ENCODE results near the gene KCP.

Gene KCP

DNA sequence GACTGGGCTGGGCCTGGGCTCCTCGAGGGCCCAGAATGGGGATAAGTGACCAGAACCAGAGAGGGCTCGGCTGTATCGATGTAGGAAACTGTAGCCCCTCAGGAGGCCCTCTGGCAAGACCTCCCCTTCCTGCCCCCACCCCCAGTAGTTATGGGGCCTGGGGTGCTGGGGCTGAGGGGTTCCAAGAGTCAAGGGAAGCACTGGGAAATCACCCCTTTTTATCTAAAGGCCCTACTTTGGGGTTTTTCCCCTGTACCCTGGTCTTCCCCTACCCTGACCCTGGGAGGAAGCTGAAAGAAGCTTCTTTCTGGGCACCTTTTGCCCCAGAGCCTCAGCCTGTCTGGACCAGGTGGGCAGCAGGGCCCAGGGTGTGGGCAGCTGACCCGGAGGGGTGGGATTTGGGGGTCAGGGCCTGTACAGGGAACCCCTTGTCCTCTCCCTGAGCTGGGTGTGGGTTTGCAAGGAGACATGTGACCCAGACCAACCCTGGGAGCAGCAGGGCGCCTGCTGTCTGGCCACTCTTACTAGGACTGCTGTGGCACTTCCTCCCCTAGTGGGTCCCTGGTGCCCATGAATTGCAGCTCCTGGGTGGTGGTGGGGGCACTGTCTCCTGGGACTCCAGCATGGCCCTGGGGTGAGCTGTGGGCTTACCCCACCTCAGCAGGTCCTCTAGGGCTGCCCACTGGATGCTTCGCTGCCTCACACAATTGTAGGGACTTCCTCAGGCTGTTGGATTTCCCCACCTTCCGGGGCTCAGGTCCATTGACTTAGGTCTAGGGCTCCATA, 28.8 kb upstream of the KCP start:
- in situ Hi-C loops (cut with MboI; ENCODE audit: low sequenced_read_pairs): no loop called here

DNA sequence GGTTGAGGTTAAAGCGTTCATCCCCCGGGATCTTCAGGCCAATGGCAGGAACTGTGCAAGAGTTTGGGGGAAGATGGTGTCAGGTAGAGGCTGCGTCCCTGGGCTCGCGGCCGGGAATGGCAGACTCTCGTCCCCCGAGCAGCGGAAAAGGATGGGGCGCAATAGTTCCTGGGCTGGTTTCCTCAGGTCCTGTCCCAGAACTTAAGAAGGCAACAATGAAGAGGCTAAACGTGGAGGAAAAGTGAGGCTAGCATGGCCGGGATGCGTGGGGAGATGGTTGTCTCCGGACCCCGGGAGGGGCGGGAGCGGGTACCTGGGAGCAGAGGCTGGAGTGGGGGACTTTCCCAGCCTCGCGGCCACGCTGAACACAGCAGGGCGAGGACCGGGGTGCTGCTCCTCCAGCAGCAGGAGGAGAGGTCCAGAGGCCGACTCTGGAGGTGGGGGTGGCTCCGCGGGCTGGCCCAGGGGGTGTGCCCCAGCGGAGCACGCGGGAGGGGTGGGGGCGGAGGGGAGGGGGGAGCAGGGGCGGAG, 28.1 kb upstream of the KCP start:
- in situ Hi-C loops (cut with MboI; ENCODE audit: low sequenced_read_pairs): no loop called here

DNA sequence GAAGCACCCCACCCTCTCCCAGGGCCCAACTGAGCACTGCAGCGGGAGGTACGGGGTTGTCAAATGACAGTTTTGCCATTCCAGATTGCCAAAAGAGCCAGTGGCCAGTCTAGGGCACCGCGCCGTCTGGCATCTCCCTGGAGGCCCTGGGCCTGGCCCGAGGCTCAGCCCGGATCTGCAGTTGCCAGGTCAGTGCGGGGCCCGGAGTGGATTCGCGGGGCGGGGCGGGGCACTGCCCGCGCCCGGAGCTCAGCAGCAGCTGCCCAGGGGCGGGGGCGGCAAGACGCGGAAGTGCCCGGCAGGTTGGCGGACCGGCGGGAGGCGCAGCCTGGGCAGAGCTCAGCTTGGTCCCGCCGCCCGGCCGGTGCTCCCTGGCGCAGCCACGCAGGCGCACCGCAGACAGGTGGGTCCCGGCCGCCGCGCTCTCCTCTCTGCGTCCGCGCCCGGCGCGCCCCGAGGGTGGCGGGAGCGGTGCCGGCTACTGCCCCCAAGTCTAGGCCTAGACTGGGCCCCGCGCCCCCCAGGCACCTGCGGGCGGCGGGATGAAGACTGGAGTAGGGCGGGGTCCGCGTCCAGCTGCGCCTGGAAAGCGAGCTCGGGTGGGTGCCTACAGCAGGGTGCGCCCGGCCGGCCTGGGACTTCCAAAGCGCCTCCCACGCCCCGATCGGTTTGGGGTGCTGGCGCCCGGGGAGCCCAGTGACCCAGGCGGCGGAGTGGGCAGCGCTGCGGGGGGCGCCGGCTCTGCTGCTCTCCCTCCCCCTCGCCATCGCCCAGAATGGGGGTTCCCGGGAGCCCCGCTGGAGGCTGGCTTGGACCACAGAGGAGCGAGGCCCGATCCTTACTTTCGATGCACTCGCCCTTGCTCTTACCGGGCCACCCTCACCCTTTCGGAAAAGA, 27.4 kb upstream of the KCP start, which contains the start of gene IRF5:
TSS of gene IRF5 (plus strand) at position 281 of the 897 bp plus-strand sequence. CDS start 4,155 bp downstream, outside the sequence.
- in situ Hi-C loops (cut with MboI; ENCODE audit: low sequenced_read_pairs): no loop called here

DNA sequence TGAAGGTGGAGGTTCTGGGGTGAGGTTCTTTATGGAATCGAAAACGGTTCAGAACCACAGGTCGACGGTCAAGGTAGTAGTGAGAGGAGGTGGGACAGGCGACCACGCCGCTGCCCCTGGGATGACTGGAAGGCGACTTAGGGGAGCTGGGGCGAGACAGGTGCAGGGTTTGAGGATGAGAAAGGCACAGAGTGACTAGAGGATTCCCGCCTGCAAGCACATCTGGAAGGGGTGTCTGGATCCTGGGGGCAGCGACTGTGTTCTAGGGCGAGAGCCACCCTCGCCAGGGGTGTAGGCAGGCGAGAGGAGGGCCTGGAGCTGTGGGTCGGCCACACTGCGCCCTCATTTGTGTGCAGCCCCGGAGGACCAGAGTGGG, 26.8 kb upstream of the KCP start:
- in situ Hi-C loops (cut with MboI; ENCODE audit: low sequenced_read_pairs): no loop called here

DNA sequence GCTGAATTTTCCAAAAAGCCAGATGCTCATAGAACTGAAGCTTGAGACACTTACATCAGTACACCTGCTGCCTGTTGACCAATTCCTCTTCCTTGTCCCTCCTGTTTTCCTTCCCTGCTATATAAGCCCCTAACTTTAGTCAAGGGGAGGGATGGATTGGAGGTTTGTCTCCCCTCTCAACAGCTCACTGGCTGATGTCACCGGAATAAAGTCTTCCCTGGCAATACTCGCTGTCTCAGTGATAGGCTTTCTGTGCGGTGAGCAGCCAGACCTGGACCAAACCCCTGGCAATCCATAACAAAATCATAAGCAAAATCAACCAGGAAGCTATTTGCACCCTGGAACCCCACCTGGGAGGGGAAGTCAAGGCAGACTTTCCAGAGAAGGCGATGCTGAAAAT, 26.3 kb upstream of the KCP start:
- in situ Hi-C loops (cut with MboI; ENCODE audit: low sequenced_read_pairs): no loop called here

DNA sequence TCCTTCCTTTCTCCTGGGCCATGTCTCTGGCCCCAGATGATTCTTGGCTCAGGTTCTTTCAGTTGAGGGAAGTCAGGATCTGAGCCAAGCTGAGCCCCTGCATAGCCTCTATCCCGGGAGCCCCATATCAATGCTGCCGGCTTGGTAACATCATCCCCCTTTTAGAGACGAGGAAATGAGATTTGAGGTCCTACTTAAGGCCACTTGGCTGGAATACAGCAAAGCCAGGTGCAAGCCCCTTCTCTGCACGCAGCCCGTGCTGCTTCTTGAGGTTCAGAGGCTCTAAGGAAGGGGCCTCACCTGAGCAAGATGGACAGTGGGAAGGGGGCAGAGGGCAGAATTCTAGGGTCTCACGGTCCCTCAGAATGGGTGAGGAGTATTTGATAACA, 24.8 kb upstream of the KCP start:
- in situ Hi-C loops (cut with MboI; ENCODE audit: low sequenced_read_pairs): no loop called here

DNA sequence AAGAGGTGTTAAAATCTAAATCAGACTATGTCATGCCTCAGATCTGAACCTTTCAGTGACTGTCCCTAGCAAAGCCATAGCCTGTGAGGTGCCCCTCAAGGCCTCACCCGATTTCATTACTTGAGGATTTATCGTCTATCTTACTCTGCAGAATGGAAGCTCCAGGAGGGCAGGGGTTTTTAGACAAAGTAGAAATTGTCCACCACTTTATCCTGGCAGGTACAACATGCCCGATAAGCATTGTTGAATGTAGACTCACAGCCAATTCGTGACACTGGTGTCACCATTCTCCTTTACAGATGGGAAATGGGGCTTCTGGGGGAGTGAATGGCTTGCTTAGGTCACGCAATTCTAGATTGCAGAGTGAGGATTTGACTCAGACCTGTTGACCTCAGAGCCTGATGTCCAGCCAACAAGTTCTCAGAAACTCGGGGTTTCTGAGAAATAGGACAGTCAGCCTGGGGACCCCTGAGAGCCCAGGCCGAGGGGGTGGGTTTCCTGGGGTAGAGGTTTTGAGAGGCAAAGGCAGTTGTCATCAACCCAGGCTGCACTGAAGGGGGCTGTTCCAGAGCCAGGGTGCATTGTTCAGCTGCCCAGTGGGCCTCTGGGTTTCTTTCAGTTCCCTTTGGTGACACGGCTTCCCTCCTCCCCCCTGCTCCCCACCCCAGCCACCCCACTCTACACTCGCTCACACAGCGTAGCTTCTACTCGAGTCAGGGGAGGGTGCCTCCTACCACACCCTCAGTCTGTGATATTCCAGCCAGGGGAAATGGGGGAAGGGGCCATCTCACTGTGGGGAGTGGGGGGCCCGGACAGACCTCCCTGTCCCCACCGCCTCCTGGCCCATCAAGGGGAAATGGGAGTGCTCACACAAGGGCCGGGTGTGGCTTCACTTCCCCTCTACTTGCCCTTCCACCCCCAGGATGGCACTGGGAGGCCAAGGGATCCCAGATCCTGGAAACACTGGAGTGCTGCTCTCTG, 24.1 kb upstream of the KCP start:
- in situ Hi-C loops (cut with MboI; ENCODE audit: low sequenced_read_pairs): no loop called here

DNA sequence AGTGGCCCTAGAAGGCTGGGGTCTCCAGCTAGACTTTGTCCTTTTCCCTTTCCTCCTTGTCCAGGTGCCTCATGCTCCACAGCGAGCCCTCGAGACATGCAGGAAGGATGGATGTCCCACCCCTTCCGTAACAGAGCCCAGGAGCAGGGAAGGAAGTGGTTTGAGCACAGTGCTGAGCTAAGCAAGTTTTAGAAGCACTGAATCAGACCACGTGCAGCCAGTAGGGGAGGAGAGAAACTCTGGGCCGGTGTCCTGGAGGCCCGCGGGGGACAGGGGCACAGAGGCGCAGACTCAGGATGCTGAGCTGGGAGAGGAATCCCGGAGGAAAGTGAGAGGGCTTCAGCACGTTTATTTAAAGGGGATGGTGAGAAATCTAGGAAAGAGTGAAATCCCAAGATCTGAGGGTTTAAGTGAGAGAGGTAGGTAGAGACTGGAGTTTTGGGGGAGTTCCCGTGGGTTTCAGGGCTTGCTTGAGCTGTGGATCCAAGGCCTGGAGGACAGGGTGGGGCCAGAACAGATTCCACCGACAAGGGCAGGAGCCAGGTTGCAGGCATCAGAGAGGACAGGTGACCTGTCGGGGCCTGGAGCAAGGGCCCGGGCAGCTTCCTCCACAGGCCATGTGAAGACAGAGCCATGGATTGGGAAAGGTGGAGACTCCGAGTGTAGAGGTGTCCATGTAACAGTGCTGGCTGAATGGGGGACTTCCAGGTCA, 22.8 kb upstream of the KCP start:
- in situ Hi-C loops (cut with MboI; ENCODE audit: low sequenced_read_pairs): no loop called here

DNA sequence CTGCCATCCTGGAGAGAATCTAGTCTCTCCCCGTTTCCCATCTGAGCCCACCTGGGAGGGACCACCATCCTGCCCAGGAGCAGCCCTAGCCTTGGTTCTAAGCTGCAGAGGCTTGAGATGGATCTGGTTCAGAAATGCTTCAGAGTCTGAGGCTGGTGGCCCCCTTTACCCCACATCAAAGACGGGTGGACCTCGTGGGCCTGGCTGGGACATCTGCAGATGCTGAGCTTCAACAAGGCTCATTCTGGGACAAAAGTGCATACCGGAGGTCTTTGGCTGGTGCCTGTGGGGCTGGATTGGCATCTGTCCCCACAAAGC, 22.3 kb upstream of the KCP start:
- in situ Hi-C loops (cut with MboI; ENCODE audit: low sequenced_read_pairs): no loop called here

DNA sequence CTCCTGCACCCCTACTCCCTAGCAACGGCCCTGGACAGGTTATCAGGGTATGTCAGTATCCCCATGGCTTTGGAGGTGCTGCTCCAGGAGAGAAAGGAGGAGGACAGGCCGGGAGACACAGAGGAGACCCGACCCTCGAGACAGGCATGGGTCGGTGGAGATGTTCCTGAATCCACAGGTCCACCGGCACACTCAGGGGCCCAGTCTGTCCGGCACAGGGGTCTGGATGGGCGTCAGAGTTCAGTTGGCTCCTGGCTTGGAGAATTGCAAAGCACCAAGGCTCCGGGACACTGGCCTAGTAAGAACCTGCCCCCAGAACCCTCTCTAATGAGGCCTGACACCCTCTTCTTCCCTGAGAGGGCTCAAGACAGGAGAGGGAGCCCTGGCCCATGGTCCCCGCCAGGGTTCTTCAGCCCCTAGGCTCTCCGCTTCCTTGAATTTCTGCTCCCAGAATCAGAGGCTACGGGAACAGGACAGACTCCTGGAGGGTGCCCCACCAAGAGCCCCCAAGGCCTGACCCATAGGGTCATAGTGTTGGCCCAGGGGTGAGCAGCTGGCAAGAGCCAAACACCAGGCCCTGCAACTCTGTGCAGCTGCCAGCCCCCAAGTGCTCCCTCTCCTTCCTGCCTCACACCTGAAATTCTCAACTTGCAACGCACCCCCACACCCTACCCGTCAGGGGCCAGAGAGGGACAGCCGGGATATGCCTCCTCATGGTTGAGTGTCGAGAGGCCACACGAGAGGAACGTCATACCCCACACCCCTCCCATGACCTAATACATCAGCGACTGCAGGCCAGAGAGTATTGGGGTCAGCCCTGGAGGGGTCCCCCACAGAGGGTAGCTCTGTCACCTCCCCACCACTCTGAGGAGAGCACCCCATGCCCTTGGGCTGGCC, 21.7 kb upstream of the KCP start:
- in situ Hi-C loops (cut with MboI; ENCODE audit: low sequenced_read_pairs): no loop called here

DNA sequence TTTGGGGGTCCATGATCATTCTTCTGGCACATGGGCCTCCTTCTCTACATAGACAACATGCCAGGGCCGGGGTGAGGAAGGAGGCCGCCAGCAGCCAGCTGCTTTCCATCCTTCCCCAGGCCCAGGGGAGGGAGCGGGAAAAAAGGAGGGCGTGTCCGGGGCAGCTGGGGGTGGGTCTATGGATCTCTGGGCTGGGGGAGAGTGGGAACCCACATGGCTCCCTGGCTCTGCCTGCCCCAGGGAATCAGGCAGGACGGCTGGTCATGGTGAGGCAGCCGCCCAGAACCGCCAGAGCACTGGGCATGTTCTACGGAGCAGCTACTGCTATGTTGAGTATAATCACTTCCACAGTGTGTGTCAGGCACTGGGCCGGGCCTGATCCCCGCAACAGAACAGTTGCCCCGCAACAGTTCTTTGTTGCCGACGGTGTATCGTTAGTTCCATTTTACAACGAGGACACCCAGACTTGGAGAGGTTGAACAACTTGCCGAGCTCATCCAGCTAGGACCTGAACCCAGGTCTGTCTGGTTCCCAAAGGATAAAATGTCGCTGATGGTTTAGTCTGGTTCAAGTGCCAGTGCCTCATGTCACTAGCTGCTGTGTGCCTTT, 20.8 kb upstream of the KCP start:
- in situ Hi-C loops (cut with MboI; ENCODE audit: low sequenced_read_pairs): no loop called here

DNA sequence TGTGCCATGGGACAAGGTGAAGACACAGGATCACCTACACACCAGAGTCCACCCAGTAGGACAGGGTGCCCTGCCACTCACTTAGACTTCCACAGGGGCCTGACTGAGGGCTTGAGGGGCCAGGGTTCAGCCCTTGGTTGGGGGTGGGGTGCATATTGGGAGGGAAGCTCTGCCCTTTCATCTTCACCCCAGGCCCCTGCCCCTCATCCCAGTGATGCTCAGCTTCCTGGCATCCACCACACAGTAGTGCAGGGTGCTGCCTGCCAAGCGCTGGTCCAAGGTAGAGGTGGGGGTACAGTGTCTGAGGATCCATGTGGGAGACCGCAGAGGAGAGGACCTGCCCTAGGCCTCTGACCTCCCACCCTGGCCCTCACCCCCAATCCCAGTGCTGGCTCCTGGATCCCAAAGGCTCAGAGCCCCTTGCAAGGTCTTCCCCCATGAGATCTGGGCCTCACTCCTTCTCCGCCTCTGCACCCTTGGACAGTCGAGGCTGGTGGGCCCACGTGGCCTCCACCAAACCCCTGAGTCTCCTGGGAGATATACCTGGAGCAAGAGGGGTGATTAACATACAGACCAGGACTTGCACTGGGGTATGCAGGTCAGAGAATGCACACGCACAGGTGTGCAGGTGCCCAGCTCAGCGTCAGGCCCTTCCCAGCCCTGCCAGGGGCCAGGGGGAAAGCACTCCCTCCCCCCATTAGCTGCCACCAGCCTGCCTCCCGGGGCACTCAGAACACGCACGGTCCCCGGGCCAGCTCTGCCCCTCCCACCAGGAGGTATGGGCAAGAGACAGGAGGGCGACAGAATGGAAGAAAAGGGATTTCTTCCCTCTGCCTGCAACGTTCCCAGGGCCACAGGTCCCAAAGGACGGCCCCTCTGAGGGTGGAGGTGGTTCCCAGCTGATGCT, 18.6 kb upstream of the KCP start:
- in situ Hi-C loops (cut with MboI; ENCODE audit: low sequenced_read_pairs): no loop called here

DNA sequence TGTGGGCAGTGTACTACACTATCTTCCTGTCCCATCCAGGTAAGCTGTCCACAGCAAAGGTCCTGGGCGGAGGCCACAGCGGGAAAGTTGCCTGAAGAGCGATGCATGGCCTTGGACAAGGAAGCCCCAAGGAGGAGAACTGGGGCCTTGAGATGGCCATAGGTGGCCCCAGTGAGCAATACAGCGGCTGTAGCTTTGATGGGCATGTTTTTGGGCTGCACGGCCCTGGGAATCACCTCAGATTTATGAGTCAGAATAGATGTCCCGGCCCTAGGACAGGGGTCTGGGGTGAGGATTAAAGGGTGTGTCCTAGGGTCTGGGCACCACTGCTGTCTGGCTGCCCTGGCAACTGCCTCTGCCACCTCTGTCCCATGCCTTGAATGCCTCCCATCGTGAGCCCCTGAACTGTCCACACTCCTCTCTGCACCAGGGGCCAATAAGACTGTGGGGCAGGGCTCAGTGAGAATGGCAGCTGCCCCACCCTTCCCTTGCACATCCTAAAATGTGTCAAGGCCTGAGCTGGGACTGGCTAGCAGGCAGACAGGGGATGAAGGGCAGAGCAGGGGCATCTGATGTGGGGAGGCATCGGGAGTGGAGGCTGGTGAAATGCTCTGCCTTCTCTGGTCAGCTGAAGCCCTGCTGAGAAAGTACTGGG, 17.8 kb upstream of the KCP start:
- in situ Hi-C loops (cut with MboI; ENCODE audit: low sequenced_read_pairs): no loop called here

DNA sequence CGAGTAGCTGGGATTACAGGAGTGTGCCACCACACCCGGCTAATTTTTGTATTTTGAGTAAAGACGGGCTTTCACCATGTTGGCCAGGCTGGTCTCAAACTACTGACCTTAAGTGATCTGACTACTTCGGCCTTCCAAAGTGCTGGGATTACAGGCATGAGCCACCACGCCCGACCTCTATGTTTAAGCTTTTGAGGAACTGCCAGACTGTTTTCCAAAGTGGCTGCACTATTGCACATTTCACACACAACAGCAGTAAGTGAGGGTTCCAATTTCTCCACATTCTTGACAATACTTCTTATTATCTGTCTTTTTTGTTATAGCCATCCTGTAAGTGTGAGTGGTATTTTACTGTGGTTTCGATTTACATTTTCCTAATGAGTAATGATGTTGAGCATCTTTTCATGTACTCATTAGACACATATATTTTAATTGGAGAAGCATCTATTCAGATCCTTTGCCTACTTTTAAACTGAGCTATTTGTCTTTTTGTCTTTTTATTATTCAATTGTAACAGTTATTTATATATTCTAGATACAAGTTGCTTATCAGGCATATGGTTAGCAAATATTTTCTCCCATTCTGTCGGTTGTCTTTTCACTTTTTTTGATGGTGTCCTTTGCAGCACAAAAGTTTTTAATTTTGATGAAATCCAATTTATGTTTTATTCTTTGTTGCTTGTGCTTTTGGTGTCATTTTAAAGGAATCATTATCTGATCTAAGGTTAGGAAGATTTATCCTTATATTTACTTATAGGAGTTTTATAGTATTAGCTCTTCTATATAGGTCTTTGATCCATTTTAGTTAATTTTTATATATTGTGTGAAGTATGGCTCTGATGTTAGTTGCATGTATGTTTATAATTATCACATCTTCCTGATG, 14.4 kb upstream of the KCP start:
- in situ Hi-C loops (cut with MboI; ENCODE audit: low sequenced_read_pairs): no loop called here

DNA sequence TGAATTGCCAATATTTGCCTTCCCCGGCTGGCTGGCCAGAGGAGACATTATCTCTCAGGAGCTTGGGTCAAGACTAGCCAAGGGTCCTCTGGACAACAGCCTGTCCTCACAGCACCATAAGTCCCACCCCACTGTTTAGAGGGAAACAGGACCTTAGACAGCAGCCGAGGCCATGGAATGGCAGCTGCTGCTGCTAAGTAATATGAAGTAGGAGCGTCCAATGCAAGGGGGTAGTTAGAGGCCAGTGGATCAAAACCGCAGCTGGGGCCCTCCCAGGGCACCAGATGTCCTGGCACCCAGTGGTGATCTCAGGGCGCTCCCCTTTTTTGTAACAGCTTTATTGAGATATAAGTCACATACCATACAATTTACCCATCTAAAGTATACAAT, 12.9 kb upstream of the KCP start:
- in situ Hi-C loops (cut with MboI; ENCODE audit: low sequenced_read_pairs): no loop called here
